GM18870 (cell line): ENCODE measurements around the gene TNPO1.

ENCODE experiments used
- ATAC-seq: cut with Tn5 transposase; IDR thresholded peaks from one replicate; pipeline ENCODE4 v1.9.1; 2021; ENCODE audit warnings: moderate library complexity; ENCODE audit not compliant: unreplicated experiment

The TNPO1 gene

GRCh38 chr5:72817671-72818266 lies 1.3 kb downstream of the TNPO1 start:
- no peak for ATAC-seq

DNA sequence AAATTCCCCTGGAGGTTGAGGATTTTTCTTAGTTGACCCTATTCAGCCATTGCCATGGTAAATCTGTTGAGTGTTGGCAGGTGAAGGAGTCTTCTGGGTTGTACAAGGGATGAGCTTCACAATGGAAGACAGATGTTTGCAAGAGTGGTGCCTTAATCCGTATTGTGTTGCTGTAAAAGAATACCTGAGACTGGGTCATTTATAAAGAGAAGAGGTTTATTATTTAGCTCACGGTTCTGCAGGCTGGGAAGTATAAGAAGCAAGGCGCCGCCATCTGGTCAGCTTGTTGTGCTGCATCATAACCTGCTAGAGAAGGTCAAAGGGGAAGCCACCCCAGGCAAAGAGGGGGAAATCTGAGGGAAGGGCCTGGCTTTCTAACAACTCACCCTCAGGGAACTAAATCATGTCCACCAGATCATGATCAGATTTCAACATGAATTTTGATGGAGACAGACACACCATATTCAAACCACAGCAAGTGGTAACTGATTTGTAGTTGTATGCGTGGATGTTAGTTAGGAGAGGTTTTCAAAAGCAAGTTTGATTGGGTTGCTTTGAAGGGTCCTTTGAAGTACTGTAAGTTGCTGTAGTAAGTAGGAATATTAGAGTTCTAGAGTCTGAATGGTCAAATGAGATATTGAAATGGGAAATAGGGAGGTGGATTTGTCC lies 2.5 kb downstream of the TNPO1 start:
- ATAC-seq = no peak

DNA sequence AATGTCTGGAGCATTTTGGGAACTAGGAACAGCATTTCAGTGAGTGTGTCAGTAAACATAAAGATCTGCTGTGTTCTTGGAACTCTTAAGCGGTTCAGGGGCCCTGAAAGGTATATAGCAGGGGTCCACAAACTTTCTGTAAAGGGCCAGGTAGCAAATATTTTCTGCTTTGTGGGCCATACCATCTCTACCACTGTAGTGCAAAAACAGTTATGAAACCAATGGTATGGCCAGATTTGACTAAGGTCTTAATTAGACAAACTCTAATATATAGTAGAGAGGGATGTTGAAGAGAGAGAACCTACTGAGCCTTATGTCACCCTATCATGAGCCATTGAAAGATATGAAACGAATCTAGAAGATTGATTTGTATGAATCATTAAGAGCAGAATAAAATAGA lies 5.3 kb downstream of the TNPO1 start:
- ATAC-seq = no peak

DNA sequence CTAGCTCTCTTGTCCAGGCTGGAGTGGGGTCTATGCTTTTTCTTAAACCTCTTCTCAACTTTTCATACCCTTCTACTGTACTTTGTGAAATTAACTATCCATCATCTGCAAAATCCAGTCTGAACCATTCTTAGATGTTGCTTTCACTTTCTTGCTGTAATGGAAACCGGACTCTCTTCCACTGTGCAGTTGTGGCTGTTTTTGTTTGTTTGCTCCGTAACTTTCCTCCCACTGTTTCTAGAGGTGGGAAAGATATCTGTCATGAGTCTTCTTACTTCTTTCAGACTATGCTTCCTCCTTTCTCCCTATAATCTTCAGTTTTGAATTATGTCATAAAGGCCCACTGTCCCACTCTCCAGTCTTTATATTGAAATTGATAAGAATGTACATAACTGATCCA lies 6.5 kb downstream of the TNPO1 start:
- no peak for ATAC-seq

DNA sequence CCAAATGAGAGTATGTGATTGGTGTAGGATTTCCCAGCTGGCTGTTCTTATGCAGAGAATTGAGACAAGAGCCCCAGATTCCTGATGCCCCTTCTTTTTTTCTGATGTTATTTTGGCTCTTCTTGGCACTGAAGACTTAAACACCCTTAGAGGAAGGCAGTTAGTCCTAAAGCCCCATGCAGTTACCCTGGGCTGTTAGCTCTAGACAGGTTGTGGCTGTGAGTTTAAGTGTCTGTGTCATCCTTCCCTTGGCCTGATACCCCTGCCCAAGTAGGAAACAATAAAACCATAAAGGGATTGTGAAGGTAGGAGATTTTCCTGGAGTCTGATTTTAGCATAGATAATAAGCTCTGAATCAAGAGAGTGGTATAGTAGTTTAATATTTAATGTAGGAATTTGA lies 13.2 kb downstream of the TNPO1 start:
- ATAC-seq = no peak

DNA sequence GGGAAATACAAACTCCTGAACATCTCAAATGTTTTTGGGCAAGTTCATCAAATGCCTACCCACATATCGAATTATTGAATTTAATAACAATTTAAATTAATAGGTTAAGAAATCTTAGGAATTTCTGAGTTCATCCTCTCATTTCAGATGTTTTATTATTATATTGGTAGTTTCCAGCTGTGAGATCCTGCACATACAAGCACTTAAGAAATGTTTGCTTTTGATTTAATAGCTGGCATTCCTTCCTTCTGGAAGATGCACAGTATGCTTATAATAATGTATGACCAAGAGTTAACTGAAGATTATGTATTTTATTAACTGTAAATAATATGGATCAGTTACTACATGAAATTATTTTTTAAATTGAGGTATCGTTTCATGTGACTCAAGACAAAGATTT lies 13.9 kb downstream of the TNPO1 start:
- ATAC-seq = no peak

DNA sequence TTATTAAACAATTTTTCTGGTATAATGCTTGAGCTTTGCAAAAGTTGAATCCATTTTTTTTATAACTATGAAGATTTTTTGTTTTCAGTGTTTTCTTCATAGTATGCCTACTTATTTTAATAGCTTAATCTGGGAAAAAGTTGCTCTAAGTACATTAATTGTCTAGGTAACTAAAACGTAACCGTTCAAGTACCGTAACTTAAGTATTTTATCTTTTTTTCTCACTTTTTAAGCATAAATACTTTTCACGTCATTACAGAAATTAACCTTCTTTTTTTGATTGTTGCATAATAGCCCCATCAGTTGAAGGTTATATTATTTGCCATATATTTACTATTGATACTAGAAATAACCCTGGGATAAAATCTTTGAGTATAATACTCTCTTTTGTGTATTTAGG lies 15.2 kb downstream of the TNPO1 start:
- no peak for ATAC-seq

DNA sequence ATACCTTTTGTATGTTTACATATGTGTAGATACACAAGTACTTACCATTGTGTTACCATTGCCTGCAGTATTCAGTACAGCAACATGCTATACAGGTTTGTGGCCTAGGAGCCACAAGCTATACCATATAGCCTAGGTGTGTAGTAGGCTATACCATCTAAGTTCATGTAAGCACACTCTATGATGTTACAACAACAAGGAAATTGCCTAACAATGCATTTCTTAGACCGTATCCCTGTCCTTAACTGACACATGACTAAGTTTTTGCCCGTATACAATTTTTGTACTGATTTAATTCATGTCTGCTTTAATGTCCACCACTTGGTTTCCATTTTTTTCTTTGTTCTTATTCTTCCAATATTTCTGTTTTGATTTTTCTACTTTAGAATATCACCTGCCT lies 18.5 kb downstream of the TNPO1 start:
- ATAC-seq = no peak

DNA sequence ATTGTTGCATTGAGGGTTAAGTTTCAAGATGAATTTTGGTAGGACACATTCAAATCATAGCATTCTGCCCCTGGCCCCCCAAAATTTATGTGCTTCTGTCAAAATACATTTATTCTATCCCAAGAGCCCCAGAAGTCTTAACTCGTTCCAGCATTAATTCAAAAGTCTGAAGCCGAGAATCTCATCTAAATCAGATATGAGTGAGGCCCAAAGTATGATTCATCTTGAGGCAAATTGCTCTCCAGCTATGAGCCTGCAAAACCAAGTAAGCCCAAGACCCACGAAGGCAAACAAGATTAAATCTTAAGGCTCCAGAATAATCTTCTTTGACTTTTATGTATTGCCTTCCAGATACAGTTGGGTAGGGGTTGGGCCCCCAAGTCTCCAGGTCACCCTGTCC lies 19.2 kb downstream of the TNPO1 start:
- ATAC-seq = no peak

GRCh38 chr5:72836810-72837209 lies 20.3 kb downstream of the TNPO1 start:
- ATAC-seq = no peak

GRCh38 chr5:72837524-72838096 lies 21.1 kb downstream of the TNPO1 start:
- no peak for ATAC-seq

GRCh38 chr5:72840041-72840440 lies 23.6 kb downstream of the TNPO1 start:
- ATAC-seq = no peak

DNA sequence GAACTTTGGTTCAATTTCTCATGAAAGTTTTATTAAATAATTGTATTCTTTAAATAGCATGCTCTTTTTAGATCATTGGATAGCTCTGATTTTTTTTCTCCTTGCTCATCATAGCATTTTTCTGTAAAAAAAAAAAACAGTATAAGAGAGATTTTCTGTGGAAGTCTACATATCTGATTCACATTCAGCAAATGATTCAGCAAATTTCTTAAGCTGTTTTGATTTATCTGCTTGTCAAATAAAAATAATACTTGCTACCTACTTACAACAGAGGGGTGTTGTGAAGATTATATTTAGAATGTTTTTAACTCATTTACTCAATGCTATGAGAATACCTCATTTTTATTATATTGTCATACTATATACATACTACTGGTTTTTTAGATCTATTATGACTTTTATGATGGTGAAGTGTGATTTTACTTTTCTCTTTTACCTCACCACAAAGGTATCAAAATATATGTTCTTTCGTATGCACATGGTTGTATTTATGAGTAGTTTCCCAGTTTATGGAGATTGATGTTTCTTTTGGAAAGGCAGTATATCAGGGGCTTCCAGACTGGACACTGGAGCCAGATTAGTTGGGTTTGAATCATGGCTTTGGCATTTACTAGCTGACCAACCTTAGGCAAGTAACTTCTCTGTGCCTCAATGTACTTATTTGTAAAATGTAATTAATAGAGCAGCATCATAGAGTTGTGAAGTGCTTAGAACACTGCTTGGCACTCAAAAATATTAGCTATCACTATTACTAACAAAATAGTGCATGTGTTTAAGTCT lies 25.5 kb downstream of the TNPO1 start:
- ATAC-seq = no peak

- ATAC-seq = no peak
These were observed 26.4 kb downstream of the TNPO1 start for GRCh38 chr5:72842816-72843215.

DNA sequence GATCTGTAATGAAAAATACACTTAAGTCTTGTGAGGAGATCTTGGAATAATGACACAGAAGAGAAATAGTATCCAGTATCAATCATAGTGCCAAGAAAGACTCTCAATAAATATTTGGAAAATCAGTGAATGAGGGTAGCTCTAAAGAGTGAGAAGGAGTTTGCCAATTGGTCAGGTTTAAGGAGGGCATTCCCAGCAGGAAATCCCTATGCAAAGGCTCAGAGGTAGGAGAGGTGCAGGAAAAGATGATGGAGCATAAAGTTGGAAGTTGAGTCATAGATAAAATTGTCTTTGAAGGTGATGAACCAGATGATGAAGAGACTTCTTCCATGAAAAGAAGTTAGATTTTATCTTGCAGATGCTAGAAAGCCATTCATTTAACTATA lies 27.8 kb downstream of the TNPO1 start:
- no peak for ATAC-seq

GRCh38 chr5:72845889-72846288 lies 29.4 kb downstream of the TNPO1 start:
- no peak for ATAC-seq

DNA sequence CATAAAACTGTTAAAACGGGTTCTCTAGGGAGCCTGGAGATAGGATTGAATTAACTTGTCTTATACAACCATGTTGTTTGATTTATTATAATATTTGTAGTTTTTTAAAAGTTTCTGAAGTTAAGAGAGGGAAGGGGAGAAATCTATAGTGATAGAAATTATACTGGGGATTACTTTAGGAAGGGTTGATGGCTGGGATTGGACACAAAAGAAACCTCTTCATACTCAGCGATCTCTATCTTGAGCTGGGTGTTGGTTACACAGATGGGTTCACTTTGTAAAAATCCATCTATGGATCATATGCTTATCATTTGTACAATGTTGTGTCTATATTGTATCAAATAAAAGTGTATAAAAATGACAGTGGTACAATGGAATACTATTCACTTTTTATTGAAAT lies 30.0 kb downstream of the TNPO1 start:
- no peak for ATAC-seq

DNA sequence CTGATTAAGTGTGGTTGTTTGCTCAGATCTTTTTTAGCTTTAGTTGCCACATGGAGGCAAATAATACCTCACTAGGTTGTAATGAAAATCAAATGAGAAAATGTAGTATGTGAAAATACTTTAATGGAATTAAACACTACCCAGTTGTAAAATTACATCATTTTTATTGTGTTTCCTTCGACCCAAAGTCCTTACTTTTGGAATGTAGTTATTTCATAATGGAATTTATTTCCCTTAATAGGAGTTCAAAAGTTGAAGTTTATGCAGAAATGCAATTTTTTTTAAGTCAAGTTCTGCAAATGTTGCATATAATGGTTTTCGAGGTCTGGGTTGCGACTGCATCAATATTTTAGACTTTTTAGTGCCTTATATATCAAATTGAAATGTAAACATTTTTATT lies 31.0 kb downstream of the TNPO1 start:
- no peak for ATAC-seq

DNA sequence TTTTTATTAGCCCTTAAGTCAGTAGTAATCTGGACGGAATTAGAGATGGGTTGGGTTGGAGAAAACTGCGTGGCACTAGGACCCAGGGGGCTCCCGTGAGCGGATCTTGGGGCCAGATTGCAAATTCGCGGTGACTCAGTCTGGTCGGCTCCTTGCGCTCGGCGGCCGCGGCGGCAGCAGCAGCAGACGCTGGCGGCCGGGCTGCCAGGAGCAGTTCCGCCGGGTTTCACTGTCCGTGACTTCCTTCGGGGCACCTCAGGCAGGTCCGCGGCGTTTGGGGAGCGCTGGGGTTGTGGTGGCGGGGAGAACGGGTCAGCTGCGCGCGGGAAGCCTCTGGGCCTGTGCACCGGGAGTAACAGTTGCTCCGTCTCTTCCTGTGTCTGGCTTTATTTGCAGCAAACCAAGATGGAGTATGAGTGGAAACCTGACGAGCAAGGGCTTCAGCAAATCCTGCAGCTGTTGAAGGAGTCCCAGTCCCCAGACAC lies 31.6 kb downstream of the TNPO1 start:
- peak; percentile 88 for ATAC-seq

- ATAC-seq = peak; percentile 36
These were observed 32.3 kb downstream of the TNPO1 start for GRCh38 chr5:72848474-72849428.

DNA sequence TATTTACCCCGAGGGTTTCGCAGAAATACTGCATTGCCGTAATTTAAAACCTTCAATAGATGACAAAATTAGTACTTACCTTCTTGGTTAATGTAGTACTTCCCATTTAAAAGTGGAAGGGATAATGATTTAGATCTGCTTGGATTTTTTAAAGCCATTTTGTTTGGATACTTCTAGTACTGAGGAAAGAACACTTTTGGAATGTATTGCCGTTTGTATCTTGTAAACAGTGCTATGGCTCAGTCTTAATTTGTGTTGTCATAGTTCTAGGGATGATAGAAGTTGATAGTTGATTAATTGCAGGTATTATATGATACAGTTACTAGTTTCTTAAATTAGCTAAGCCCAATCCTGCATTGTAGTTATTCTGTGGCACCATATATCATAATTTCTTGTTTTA lies 33.1 kb downstream of the TNPO1 start:
- no peak for ATAC-seq
